GM12878 (cell line): ENCODE results near the gene PRDM16. TPM values are rescaled to one million over a fixed set of nuclear protein-coding genes. Genes with fewer than 3 reads are reported as not detected.

ENCODE experiments used
- ATAC-seq: fragments of 200-7000 bp; cut with Tn5 transposase; 3 replicates; pipeline ENCODE4 v1.9.1; 2020; ENCODE audit warnings: mild to moderate bottlenecking, moderate library complexity
- BruUV-seq: library from RNA; stranded (reverse); fragments of 400-500 nt; replicated peaks from 2 replicates; lab custom pipeline; 2021; lab: Mats Ljungman, UMichigan
- CTCF ChIA-PET: fragments of 300-600 bp; sonication (Branson Sonifier 250); formaldehyde crosslinking; extraction: SDS; loops from one replicate; lab custom pipeline; 2021; ENCODE audit warnings: inconsistent platforms; lab: Yijun Ruan, JAX
- POLR2A ChIA-PET: fragments of 350-600 bp; formaldehyde crosslinking; extraction: SDS; loops from one replicate; lab custom pipeline; 2021; ENCODE audit warnings: inconsistent platforms; lab: Charles Lee
- RAD21 ChIA-PET: fragments of 300-600 bp; sonication (Branson Sonifier 250); formaldehyde crosslinking; loops from one replicate; lab custom pipeline; 2023; ENCODE audit warnings: antibody characterized with exemption; ENCODE audit not compliant: unreplicated experiment; lab: Charles Lee
- SMC1A ChIA-PET: fragments of 300-600 bp; sonication (Branson Sonifier 250); formaldehyde crosslinking; loops from one replicate; lab custom pipeline; 2023; ENCODE audit not compliant: unreplicated experiment, uncharacterized antibody; lab: Charles Lee
- DNase-seq: peaks from one replicate; pipeline ENCODE4 v3.0.0-alpha.2; 2011; ENCODE audit warnings: low read depth, low spot score
- FAIRE-seq: peaks from 3 replicates; lab custom pipeline; 2011; peaks lifted over from hg19 to GRCh38; lab: Jason Lieb, UNC
- H2AFZ ChIP-seq: 2 replicates; pipeline ENCODE4 v1.6.0; 2011; ENCODE audit warnings: low read depth, low read length, control low read depth; ENCODE audit not compliant: control insufficient read depth
- H3K27ac ChIP-seq: 2 replicates; pipeline ENCODE4 v1.5.1; 2011; ENCODE audit warnings: control low read depth; ENCODE audit not compliant: control insufficient read depth, insufficient read depth
- H3K27me3 ChIP-seq, 2 experiments: replicated peaks in 1 of 2; 2 replicates each; pipeline versions ENCODE4 v1.6.0 to v1.6.1; 2011; ENCODE audit warnings: low read length in 1 of 2; ENCODE audit not compliant: control insufficient read depth in 2 of 2, insufficient read depth in 2 of 2
- H3K36me3 ChIP-seq, 2 experiments: 2 replicates each; pipeline ENCODE4 v1.5.1; 2011; ENCODE audit warnings: low read length in 1 of 2; ENCODE audit not compliant: control insufficient read depth in 2 of 2, insufficient read depth in 2 of 2
- H3K4me1 ChIP-seq: 2 replicates; pipeline ENCODE4 v1.6.1; 2011; ENCODE audit warnings: mild to moderate bottlenecking, low read length, moderate library complexity, mixed read lengths; ENCODE audit not compliant: control insufficient read depth, insufficient read depth
- H3K4me2 ChIP-seq: 2 replicates; pipeline ENCODE4 v1.6.0; 2011; ENCODE audit warnings: control low read depth; ENCODE audit not compliant: control insufficient read depth, insufficient read depth
- H3K4me3 ChIP-seq: fragments of 200-600 bp; sonication (generic); 2 replicates; pipeline ENCODE4 v1.5.1; 2016
- H3K79me2 ChIP-seq: 2 replicates; pipeline ENCODE4 v1.6.0; 2011; ENCODE audit warnings: low read length; ENCODE audit not compliant: control insufficient read depth, insufficient read depth
- H3K9ac ChIP-seq: 2 replicates; pipeline ENCODE4 v1.8.0; 2011; ENCODE audit warnings: low read length, control low read depth, mixed read lengths; ENCODE audit not compliant: control insufficient read depth, insufficient read depth
- H3K9me3 ChIP-seq: replicated peaks from 3 replicates; pipeline ENCODE4 v1.5.1; 2011; ENCODE audit warnings: mild to moderate bottlenecking, low read length; ENCODE audit not compliant: control insufficient read depth, insufficient read depth
- H4K20me1 ChIP-seq: 2 replicates; pipeline ENCODE4 v1.6.0; 2011; ENCODE audit not compliant: control insufficient read depth, insufficient read depth
- CREB1 ChIP-seq: IDR thresholded peaks from 2 replicates; pipeline ENCODE4 v1.6.1; 2012; ENCODE audit warnings: low read depth, mild to moderate bottlenecking, inconsistent platforms
- HDGF ChIP-seq: fragments of 450-650 bp; IDR thresholded peaks from 2 replicates; pipeline ENCODE4 v1.6.1; 2016; ENCODE audit warnings: antibody characterized with exemption
- HSF1 ChIP-seq: fragments of 150-350 bp; IDR thresholded peaks from 2 replicates; pipeline ENCODE4 v1.6.1; 2014; ENCODE audit warnings: mild to moderate bottlenecking, low read depth, low read length
- IRF4 ChIP-seq: IDR thresholded peaks from 2 replicates; pipeline ENCODE4 v1.6.1; 2011; ENCODE audit warnings: low read depth, low read length
- PRDM15 ChIP-seq: fragments of 450-650 bp; formaldehyde crosslinking; IDR thresholded peaks from 2 replicates; pipeline ENCODE4 v1.4.0; 2020; ENCODE audit warnings: mild to moderate bottlenecking, moderate library complexity
- SMARCA5 ChIP-seq: fragments of 450-650 bp; IDR thresholded peaks from 2 replicates; pipeline ENCODE4 v1.6.1; 2017; ENCODE audit warnings: mild to moderate bottlenecking
- SREBF1 ChIP-seq: IDR thresholded peaks from 2 replicates; pipeline ENCODE4 v1.6.1; 2012; ENCODE audit warnings: mild to moderate bottlenecking, low read length
- TCF3 ChIP-seq: IDR thresholded peaks from 2 replicates; pipeline ENCODE4 v1.6.1; 2012; ENCODE audit warnings: low read depth, mild to moderate bottlenecking, low read length, borderline replicate concordance; ENCODE audit not compliant: insufficient read depth
- WRNIP1 ChIP-seq: IDR thresholded peaks from 2 replicates; pipeline ENCODE4 v1.6.1; 2011; ENCODE audit warnings: low read depth, low read length, improper control_type of control experiment, borderline replicate concordance
- ZNF207 ChIP-seq: fragments of 450-650 bp; IDR thresholded peaks from 2 replicates; pipeline ENCODE4 v1.6.1; 2014; ENCODE audit warnings: antibody characterized with exemption, mild to moderate bottlenecking, borderline replicate concordance
- WGBS: methylation state at CpG from one replicate; pipeline ENCODE4 v1.1.6; 2016; ENCODE audit warnings: low lambda C conversion rate; ENCODE audit not compliant: insufficient replicate concordance, insufficient coverage; ENCODE audit errors: missing lambda C conversion rate; 5-methylcytosine and 5-hydroxymethylcytosine counted together
- in situ Hi-C: fragments of 300-500 bp; cut with MboI; formaldehyde crosslinking; loops from 9 replicates; pipeline ENCODE4 v1.14.3; 2018; ENCODE audit warnings: mixed read lengths
- intact Hi-C: fragments of 100-400 bp; cut with micrococcal nuclease; formaldehyde crosslinking; loops from one replicate; pipeline ENCODE4 v1.14.2; 2022; ENCODE audit not compliant: unreplicated experiment
- polyA plus RNA-seq, 11 experiments: library from polyadenylated mRNA; depleted of rRNA in 4 of 11; unstranded in 6 of 11; stranded (reverse) in 5 of 11; fragments of >200 nt; fragmentation: Nextera tagmentation in 4 of 11; fragmentation: Illumina TruSeq in 1 of 11; extraction: Ambion mirVana in 4 of 11; extraction: Trizol in 1 of 11; gene quantifications; 1 replicate in 1 of 11; 2 replicates in 10 of 11; pipeline versions ENCODE4 v1.2.1 to v1.2.3, GENCODE V29; 2011 to 2016; ENCODE audit warnings: inconsistent platforms in 2 of 11, missing spikeins in 2 of 11, low read depth in 1 of 11
- total RNA-seq, 4 experiments: library from RNA; depleted of rRNA in 3 of 4; stranded (reverse); fragments of >200 nt in 3 of 4; fragmentation: Illumina TruSeq in 1 of 4; extraction: Trizol in 1 of 4; gene quantifications; 2 replicates each; pipeline versions ENCODE4 v1.2.1 to v1.2.3, GENCODE V29; 2013 to 2021

The PRDM16 gene
- total and polyA plus RNA-seq, 10 of the 15 experiments (the other 5 are each of a cell fraction or from before 2014, with no cell fraction given) = 0.03 TPM; not detected in 9

- no peak for TF ChIP-seq PRDM15
- no peak for TF ChIP-seq HSF1
These were observed 212.7 kb downstream of the PRDM16 start (continued) for GRCh38 chr1:3281735-3282134.

GRCh38 chr1:3282186-3282585 lies 213.2 kb downstream of the PRDM16 start:
- intact Hi-C loops = no loop called here
- ATAC-seq = no peak
- no peaks in the 10 kb centered on the region for H3K27me3 ChIP-seq
- no peaks in the 10 kb centered on the region for H3K4me1 ChIP-seq
- H3K9me3 ChIP-seq = no peaks in the 10 kb centered on the region
- ChIA-PET POLR2A (no interaction called here), SMC1A (no interaction called here), RAD21 (no interaction called here), CTCF (no interaction called here)
- no TSS peak for BruUV-seq
- no peak for FAIRE-seq
- no peak overlapping the region for H2AFZ ChIP-seq
- no peak overlapping the region for H3K9ac ChIP-seq
- no peaks in the 10 kb centered on the region for H4K20me1 ChIP-seq
- WGBS = 5% methylated on average over 8 of the region's 9 CpGs
- no peak for DNase-seq
- H3K4me3 ChIP-seq = no peak overlapping the region
- TF ChIP-seq CREB1 (no peak), SMARCA5 (no peak), ZNF207 (no peak), IRF4 (no peak), HDGF (no peak), SREBF1 (no peak), WRNIP1 (no peak), TCF3 (no peak)
- no peaks in the 10 kb centered on the region for H3K36me3 ChIP-seq
- in situ Hi-C loops = no loop called here
- no peak overlapping the region for H3K4me2 ChIP-seq
- no peaks in the 10 kb centered on the region for H3K79me2 ChIP-seq
- H3K27ac ChIP-seq = no peak overlapping the region
